Fibroblast of the aortic adventitia (primary cell): ENCODE measurements around the gene SLC1A5. TPM values are rescaled to one million over a fixed set of nuclear protein-coding genes. Genes with fewer than 3 reads are reported as not detected.

Experiments
- DNase-seq: peaks from one replicate; pipeline ENCODE4 v3.0.0-alpha.2; 2010; ENCODE audit warnings: low read depth
- H3K4me3 ChIP-seq: 2 replicates; pipeline ENCODE4 v1.5.1; 2011; ENCODE audit warnings: low read depth, mild to moderate bottlenecking, control low read depth, low read length, moderate library complexity
- CTCF ChIP-seq: IDR thresholded peaks from 2 replicates; pipeline ENCODE4 v1.5.1; 2011; ENCODE audit warnings: mild to moderate bottlenecking, low read length, control low read depth, inconsistent platforms; ENCODE audit not compliant: insufficient read depth
- total RNA-seq: library from RNA; depleted of rRNA; stranded (reverse); fragments of >200 nt; gene quantifications from 2 replicates; pipeline ENCODE4 v1.2.3, GENCODE V29; 2012; ENCODE audit warnings: low replicate concordance

SLC1A5 gene
- total RNA-seq, 1 donor: 158 TPM

DNA sequence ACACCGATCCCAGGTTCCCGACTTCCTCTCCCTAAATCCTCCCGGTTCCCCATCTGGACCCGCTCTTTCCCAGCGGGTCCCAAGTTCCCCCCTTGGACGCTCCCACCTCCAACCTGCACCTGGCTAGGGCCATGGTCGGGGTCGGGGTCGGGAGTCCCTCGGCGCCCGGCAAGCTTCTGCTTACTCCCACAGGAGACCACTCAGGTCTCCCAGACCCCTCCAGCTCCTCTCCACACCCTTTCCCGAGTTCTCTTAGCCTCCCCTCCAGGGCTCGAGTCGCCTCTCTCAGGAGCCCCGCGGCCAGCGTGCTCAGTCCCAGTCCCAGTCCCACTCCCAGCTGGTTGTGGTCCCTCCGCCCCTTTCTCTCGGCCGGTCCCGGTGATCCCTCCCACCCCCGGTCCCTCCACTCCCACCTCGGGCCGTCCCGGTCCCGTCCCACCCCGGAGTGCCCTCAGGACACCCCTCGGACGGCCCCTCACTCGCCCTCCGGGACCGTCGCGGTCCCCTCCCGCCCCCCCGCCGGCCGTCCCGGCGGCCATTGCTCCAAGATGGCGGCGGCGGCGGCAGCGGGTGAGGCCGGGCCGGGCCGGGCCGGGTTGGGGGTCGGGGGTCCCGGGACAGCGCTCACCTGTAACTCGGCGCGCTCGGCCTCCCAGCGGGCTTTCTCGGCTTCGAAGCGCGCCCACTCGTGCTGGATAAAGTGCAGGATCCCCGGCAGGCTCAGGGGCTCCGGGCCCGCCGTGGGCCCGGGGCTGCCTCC is 42.7 kb downstream of the SLC1A5 start, which contains the start of gene FKRP:
TSS of gene FKRP (plus strand) at position 537 of the 760 bp plus-strand sequence. CDS start 9,394 bp downstream, outside the sequence.
- peak within 1 kb of the TSS; percentile 95 for H3K4me3 ChIP-seq
- no peak for TF ChIP-seq CTCF
- DNase-seq: no peak

GRCh38 chr19:46745030-46745429 is 43.4 kb downstream of the SLC1A5 start:
- TF ChIP-seq CTCF: no peak
- DNase-seq: no peak
- peak overlapping the region; percentile 95 for H3K4me3 ChIP-seq

GRCh38 chr19:46744005-46744691 is 44.2 kb downstream of the SLC1A5 start:
- no peak for TF ChIP-seq CTCF
- DNase-seq: no peak
- H3K4me3 ChIP-seq: peak overlapping the region; percentile 95

DNA sequence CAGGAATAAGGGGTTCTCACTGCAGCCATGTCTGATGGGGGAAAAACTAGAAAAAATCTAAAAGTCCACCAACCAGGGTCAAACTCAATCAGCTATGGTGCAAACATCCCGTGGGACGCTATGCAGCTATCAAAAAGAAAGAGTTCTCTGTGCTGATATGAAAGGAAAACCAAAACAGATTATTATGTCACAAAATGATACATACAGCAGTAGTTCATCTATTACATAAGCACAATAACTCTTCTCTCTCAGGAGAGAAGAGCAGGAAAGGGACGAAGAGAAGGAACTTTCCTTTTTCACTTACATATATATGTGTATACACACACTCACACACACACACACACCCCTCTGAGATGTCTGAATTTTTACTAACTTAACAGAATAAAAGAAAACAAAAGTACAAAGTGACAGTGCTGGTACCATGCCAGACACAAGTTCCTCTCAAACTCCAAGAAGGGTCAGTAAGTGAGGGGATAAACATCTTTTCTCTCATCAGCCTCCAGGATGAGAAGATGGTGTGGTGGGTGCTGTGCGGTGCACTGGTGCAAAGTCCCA is 45.4 kb downstream of the SLC1A5 start:
- no peak for DNase-seq
- no peak for TF ChIP-seq CTCF
- H3K4me3 ChIP-seq: no peak overlapping the region

GRCh38 chr19:46741447-46741846 is 46.9 kb downstream of the SLC1A5 start:
- TF ChIP-seq CTCF: no peak
- no peak for DNase-seq
- no peak overlapping the region for H3K4me3 ChIP-seq

GRCh38 chr19:46739290-46739771 is 49.1 kb downstream of the SLC1A5 start:
- no peak overlapping the region for H3K4me3 ChIP-seq
- no peak for DNase-seq
- TF ChIP-seq CTCF: no peak
